ENCODE data around the gene PDE10A.
A peak's percentile ranks its signal among the peaks of the same experiment; 100 is the strongest.

PDE10A gene

DNA sequence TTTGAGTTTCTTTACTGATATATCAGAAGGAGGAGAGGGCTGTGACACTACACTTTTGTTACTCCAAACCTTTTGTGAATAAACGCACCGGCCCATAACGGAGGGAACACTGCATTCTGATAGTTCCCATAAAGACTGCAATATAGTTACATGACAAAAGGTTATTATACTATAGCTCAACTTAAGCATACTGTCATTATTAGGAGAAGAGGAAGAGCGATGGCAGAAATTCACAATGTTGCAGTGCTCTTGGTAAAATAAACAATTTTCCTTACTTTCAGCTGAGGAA lies 2.3 kb upstream of the PDE10A start:
- no peaks in the 10 kb centered on the region for H3K36me3 ChIP-seq (ENCODE audit: insufficient read depth, insufficient read length, low read length)
- no peaks in the 10 kb centered on the region for H3K4me1 ChIP-seq (ENCODE audit: insufficient read depth, insufficient read length)
- no peak for TF ChIP-seq YY1 (IDR thresholded peaks at IDR 0.05; ENCODE audit: insufficient read depth, insufficient read length)
- TF ChIP-seq SUZ12 (IDR thresholded peaks at IDR 0.05; ENCODE audit: extremely low read depth, insufficient read depth, insufficient read length), result no peak
- no peak for TF ChIP-seq ZNF274 (IDR thresholded peaks at IDR 0.05; ENCODE audit: low read depth, low read length)
- H3K9me3 ChIP-seq (ENCODE audit: insufficient read depth, low read length), result no peaks in the 10 kb centered on the region
- DNase-seq (ENCODE audit: low read depth, low spot score), result no peak
- H3K9ac ChIP-seq (ENCODE audit: insufficient read length, low read depth), result no peak overlapping the region
- H3K27me3 ChIP-seq (ENCODE audit: insufficient read depth, insufficient read length), result peaks cover 58% of the 10 kb centered on the region
- no peak overlapping the region for H3K4me3 ChIP-seq (ENCODE audit: insufficient read length, low read depth)

DNA sequence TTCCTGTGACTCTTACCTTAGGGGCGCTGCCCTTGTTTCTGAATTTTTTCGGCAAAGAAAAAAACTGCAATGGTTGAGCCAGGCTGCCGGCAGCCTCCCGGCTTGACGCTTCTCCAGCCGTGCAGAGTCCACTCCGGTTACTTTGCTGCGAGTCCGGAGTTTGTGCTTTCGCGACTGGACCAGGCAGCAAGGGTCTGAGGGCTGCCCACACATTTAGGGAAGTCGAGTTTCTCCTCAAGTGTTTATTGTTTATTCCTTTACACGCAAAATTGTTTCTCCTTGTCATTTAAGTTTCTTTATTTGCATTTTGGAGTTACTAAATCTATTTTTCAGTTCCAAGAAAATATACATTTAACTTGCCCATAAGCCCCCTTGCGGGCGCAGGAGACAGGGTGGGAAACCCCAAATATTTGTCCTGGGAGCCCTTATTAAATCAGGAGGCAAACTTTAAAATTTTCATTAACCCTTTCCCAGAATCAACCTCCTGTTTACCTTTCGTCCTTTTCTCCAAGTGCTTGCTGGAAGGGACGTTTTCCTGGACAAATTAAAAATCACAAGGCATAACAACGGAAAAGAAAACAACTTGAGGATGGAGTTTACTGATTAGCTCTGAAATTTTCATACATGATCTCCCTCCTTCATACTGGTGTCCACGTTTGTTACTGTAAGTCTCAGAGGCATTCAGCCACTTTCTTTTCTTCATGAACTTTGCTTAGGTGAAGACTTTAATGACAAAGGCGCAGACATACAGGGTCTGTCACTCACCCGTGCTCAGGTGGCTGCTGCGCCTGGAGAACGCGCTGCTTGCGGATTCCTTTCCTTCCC lies 1.7 kb upstream of the PDE10A start:
- Histone ChIP-seq H3K27me3 (ENCODE audit: insufficient read depth, insufficient read length) (peaks cover 63% of the 10 kb centered on the region), H3K4me1 (ENCODE audit: insufficient read depth, insufficient read length) (no peaks in the 10 kb centered on the region), H3K4me3 (ENCODE audit: insufficient read length, low read depth) (no peak overlapping the region), H3K9me3 (ENCODE audit: insufficient read depth, low read length) (no peaks in the 10 kb centered on the region), H3K36me3 (ENCODE audit: insufficient read depth, insufficient read length, low read length) (no peaks in the 10 kb centered on the region), H3K9ac (ENCODE audit: insufficient read length, low read depth) (no peak overlapping the region)
- no peak for DNase-seq (ENCODE audit: low read depth, low spot score)
- TF ChIP-seq ZNF274 (IDR thresholded peaks at IDR 0.05; ENCODE audit: low read depth, low read length) (no peak), SUZ12 (IDR thresholded peaks at IDR 0.05; ENCODE audit: extremely low read depth, insufficient read depth, insufficient read length) (no peak), YY1 (IDR thresholded peaks at IDR 0.05; ENCODE audit: insufficient read depth, insufficient read length) (no peak)

DNA sequence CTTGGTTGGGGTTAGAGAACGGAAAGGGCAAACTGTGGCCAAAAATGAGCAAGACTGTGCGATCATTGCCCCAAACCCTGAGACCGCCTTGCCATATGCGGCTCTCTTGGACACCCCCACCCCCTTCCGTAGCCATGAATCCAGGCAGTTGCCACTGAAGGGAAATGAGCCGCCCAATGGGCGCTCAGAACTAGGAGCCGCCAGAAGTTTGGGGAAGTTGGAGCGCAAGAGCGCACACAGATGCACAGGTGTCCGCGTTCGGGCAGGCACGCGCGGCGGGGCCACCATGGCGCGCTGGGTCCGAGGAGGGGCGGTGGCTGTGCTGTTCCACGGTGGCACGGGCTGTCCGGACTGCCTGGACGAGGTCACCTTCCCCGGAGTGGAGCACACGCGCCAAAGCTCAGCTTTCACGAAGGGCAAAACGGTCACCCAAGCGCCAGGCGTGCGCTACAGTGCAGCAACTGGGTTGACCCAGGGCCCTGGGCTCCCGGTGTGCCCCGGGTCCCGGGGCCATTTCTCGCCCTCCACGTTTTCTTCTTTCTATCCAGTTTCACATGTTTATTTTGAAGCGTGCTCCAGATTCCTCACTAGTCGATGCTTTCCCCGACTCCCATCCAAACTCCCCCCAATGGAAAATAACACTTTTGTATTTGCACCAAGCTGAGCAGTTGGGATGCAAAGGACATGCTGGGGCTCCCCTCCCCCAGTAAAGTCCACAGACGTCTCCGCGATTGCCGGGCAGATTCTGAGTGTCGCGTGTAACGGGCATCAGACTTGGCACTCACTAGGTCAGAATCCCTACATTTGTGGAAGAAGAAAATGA lies 906 bp upstream of the PDE10A start:
- H3K4me1 ChIP-seq (ENCODE audit: insufficient read depth, insufficient read length), result no peaks in the 10 kb centered on the region
- H3K27me3 ChIP-seq (ENCODE audit: insufficient read depth, insufficient read length), result peaks cover 72% of the 10 kb centered on the region
- no peak overlapping the region for H3K9ac ChIP-seq (ENCODE audit: insufficient read length, low read depth)
- H3K36me3 ChIP-seq (ENCODE audit: insufficient read depth, insufficient read length, low read length), result no peaks in the 10 kb centered on the region
- peak overlapping the region; percentile 44 for H3K4me3 ChIP-seq (ENCODE audit: insufficient read length, low read depth)
- H3K9me3 ChIP-seq (ENCODE audit: insufficient read depth, low read length), result no peaks in the 10 kb centered on the region
- TF ChIP-seq ZNF274 (IDR thresholded peaks at IDR 0.05; ENCODE audit: low read depth, low read length) (no peak), YY1 (IDR thresholded peaks at IDR 0.05; ENCODE audit: insufficient read depth, insufficient read length) (no peak), SUZ12 (IDR thresholded peaks at IDR 0.05; ENCODE audit: extremely low read depth, insufficient read depth, insufficient read length) (no peak)
- no peak for DNase-seq (ENCODE audit: low read depth, low spot score)

DNA sequence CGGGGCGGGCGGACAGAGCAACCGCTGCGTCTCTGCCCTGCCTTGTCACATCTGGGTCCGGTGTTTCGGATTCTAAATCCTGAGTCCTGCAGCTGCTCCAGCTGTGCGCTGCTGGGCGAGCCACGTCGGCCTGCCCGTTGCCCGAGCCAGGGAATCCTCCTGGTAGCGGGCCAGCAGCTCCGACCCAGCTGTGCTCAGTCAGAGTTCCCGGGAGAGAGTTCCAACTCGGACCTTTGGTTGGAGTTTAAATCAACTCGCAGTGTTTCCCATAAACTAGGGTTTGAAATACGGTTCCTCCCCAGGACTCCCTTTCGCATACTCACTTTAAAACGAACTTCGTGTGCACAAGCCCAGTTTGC lies 315 bp upstream of the PDE10A start:
- H3K36me3 ChIP-seq (ENCODE audit: insufficient read depth, insufficient read length, low read length), result no peaks in the 10 kb centered on the region
- H3K27me3 ChIP-seq (ENCODE audit: insufficient read depth, insufficient read length), result peaks cover 78% of the 10 kb centered on the region
- TF ChIP-seq YY1 (IDR thresholded peaks at IDR 0.05; ENCODE audit: insufficient read depth, insufficient read length) (no peak), ZNF274 (IDR thresholded peaks at IDR 0.05; ENCODE audit: low read depth, low read length) (no peak), SUZ12 (IDR thresholded peaks at IDR 0.05; ENCODE audit: extremely low read depth, insufficient read depth, insufficient read length) (no peak)
- H3K9ac ChIP-seq (ENCODE audit: insufficient read length, low read depth), result no peak overlapping the region
- no peak for DNase-seq (ENCODE audit: low read depth, low spot score)
- no peaks in the 10 kb centered on the region for H3K4me1 ChIP-seq (ENCODE audit: insufficient read depth, insufficient read length)
- H3K9me3 ChIP-seq (ENCODE audit: insufficient read depth, low read length), result no peaks in the 10 kb centered on the region
- H3K4me3 ChIP-seq (ENCODE audit: insufficient read length, low read depth), result peak overlapping the region; percentile 44

DNA sequence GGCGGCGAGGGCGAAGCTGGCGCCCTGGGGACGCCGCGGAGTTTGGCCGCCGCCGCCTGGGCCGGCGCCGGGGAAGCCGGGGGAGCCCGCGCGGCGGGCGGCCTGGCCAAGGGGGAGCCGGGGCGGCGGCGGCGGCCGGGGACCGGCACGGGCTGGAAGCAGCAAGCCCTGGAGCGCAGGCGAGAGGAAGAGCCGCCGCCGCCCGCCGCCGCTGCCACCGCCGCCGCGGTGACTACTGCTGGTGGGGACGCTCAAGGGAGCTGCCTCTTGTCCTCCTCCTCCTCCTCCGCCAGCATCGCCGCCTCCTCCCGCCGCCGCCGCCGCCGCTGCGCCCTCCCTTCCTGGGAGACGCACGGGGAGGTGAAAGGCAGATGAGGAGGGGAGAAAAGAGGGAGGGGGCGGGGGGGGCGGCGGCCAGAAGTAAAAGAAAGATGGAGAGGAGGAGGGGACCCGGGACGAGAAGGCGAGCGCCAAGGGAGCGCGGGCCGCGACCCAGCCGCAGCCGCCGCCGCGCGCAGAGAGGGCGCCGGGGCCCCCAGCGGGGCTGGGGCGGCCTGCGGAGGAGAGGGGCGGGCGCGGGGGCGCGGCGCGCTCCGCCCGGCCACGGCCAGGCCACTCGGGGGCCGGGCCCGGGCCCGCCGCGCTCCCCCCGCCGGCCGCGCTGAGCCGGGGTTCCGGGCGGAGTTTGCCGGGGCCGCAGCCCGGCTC lies 846 bp downstream of the PDE10A start:
- no peaks in the 10 kb centered on the region for H3K9me3 ChIP-seq (ENCODE audit: insufficient read depth, low read length)
- TF ChIP-seq ZNF274 (IDR thresholded peaks at IDR 0.05; ENCODE audit: low read depth, low read length) (no peak), SUZ12 (IDR thresholded peaks at IDR 0.05; ENCODE audit: extremely low read depth, insufficient read depth, insufficient read length) (peak; percentile 15), YY1 (IDR thresholded peaks at IDR 0.05; ENCODE audit: insufficient read depth, insufficient read length) (no peak)
- H3K36me3 ChIP-seq (ENCODE audit: insufficient read depth, insufficient read length, low read length), result no peaks in the 10 kb centered on the region
- H3K4me1 ChIP-seq (ENCODE audit: insufficient read depth, insufficient read length), result no peaks in the 10 kb centered on the region
- H3K9ac ChIP-seq (ENCODE audit: insufficient read length, low read depth), result peak overlapping the region; percentile 64
- no peak for DNase-seq (ENCODE audit: low read depth, low spot score)
- peaks cover 84% of the 10 kb centered on the region for H3K27me3 ChIP-seq (ENCODE audit: insufficient read depth, insufficient read length)
- H3K4me3 ChIP-seq (ENCODE audit: insufficient read length, low read depth), result peak overlapping the region; percentile 55

DNA sequence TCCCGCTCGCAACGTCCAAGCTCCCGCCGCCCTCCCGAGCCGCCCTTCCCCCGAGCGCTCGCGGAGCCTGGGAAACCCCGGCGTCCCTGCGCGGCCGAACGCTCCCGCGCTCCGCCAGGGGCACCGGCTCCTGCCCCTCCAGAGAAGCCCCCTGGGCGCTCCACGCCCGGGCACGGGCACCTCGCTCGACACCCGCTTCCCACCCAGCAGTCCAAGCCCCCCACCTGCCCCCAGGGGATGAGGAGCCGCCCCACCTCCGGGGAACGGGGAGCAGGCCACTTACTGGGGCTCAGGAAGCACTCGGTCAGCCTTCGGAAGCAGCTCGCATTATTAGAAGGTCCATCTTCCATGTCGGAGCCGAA lies 1.4 kb downstream of the PDE10A start:
- Histone ChIP-seq H3K36me3 (ENCODE audit: insufficient read depth, insufficient read length, low read length) (no peaks in the 10 kb centered on the region), H3K4me1 (ENCODE audit: insufficient read depth, insufficient read length) (no peaks in the 10 kb centered on the region), H3K27me3 (ENCODE audit: insufficient read depth, insufficient read length) (peaks cover 81% of the 10 kb centered on the region), H3K4me3 (ENCODE audit: insufficient read length, low read depth) (peak overlapping the region; percentile 55), H3K9me3 (ENCODE audit: insufficient read depth, low read length) (no peaks in the 10 kb centered on the region), H3K9ac (ENCODE audit: insufficient read length, low read depth) (peak overlapping the region; percentile 64)
- no peak for DNase-seq (ENCODE audit: low read depth, low spot score)
- TF ChIP-seq YY1 (IDR thresholded peaks at IDR 0.05; ENCODE audit: insufficient read depth, insufficient read length), result no peak
- TF ChIP-seq SUZ12 (IDR thresholded peaks at IDR 0.05; ENCODE audit: extremely low read depth, insufficient read depth, insufficient read length), result peak; percentile 27

Data from NT2/D1 (cell line).